HCT116 (cell line): ENCODE results near the gene GRIP2.

Experiments
- CBX3 ChIP-seq: IDR thresholded peaks from 2 replicates; pipeline ENCODE4 v1.6.1; 2012; ENCODE audit warnings: low read depth
- CEBPB ChIP-seq: IDR thresholded peaks from 2 replicates; pipeline ENCODE4 v1.6.1; 2012; ENCODE audit warnings: low read depth
- CTCF ChIP-seq, 3 experiments: fragments of 200-600 bp in 1 of 3; sonication (generic) in 1 of 3; IDR thresholded peaks in 2 of 3; conservative IDR thresholded peaks in 1 of 3; 2 replicates each; pipeline ENCODE4 v1.5.1; 2012 to 2017; ENCODE audit warnings: low read depth in 2 of 3, low read length in 2 of 3, antibody characterized with exemption in 1 of 3, borderline replicate concordance in 1 of 3, control low read depth in 1 of 3, mild to moderate bottlenecking in 1 of 3, mixed read lengths in 1 of 3, mixed run types in 1 of 3, moderate library complexity in 1 of 3; ENCODE audit not compliant: insufficient read depth in 1 of 3
- EGR1 ChIP-seq: IDR thresholded peaks from 2 replicates; pipeline ENCODE4 v1.6.1; 2012; ENCODE audit warnings: low read depth
- EZH2 ChIP-seq: fragments of 200-600 bp; sonication (generic); IDR thresholded peaks from 2 replicates; pipeline ENCODE4 v1.6.1; 2017; ENCODE audit warnings: antibody characterized with exemption, mixed run types
- EZH2phosphoT487 ChIP-seq: fragments of 200-600 bp; IDR thresholded peaks from 2 replicates; pipeline ENCODE4 v1.6.1; 2018; ENCODE audit warnings: antibody characterized with exemption, borderline replicate concordance
- FOSL1 ChIP-seq: IDR thresholded peaks from 2 replicates; pipeline ENCODE4 v1.6.1; 2012; ENCODE audit warnings: low read depth
- JUND ChIP-seq: IDR thresholded peaks from 2 replicates; pipeline ENCODE4 v1.6.1; 2012
- MAX ChIP-seq: IDR thresholded peaks from 2 replicates; pipeline ENCODE4 v1.6.1; 2012
- POLR2A ChIP-seq: IDR thresholded peaks from 2 replicates; pipeline ENCODE4 v1.7.0; 2011; ENCODE audit warnings: borderline replicate concordance; ENCODE audit not compliant: insufficient read depth, insufficient read length; ENCODE audit errors: extremely low read depth
- POLR2AphosphoS5 ChIP-seq: IDR thresholded peaks from 2 replicates; pipeline ENCODE4 v1.6.1; 2011; ENCODE audit warnings: mild to moderate bottlenecking, low read depth, low read length, moderate library complexity
- RAD21 ChIP-seq: IDR thresholded peaks from 2 replicates; pipeline ENCODE4 v1.6.1; 2012; ENCODE audit warnings: low read depth, mild to moderate bottlenecking
- REST ChIP-seq: IDR thresholded peaks from 2 replicates; pipeline ENCODE4 v1.6.1; 2012; ENCODE audit warnings: low read depth
- YY1 ChIP-seq: IDR thresholded peaks from 2 replicates; pipeline ENCODE4 v1.6.1; 2011; ENCODE audit warnings: low read length, low read depth, moderate library complexity, mild to moderate bottlenecking; ENCODE audit not compliant: insufficient replicate concordance; ENCODE audit errors: extremely low read depth

GRCh38 chr3:14445773-14446172, 94.4 kb downstream of the GRIP2 start:
- TF ChIP-seq CTCF (IDR thresholded peaks at IDR 0.05 in 2 of 3, conservative IDR thresholded peaks at IDR 0.05 in 1 of 3; ENCODE audit: borderline replicate concordance in 1 of 3, insufficient read depth in 1 of 3, low read depth in 2 of 3, low read length in 2 of 3) (no peak), CEBPB (no peak), POLR2A (no peak), FOSL1 (no peak), EZH2phosphoT487 (no peak), POLR2AphosphoS5 (no peak), REST (no peak), YY1 (no peak), EZH2 (no peak), EGR1 (no peak), CBX3 (no peak), RAD21 (no peak), MAX (no peak), JUND (no peak)
